Ovary (tissue), 9 donors: ENCODE results near the gene GPLD1. TPM values are rescaled to one million over a fixed set of nuclear protein-coding genes. Genes with fewer than 3 reads are reported as not detected.

Experiments
- DNase-seq, 5 donors: peaks; one replicate each; pipeline ENCODE4 v3.0.0-alpha.2; 2019 to 2020
- H3K27ac ChIP-seq, 2 donors: fragments of 200-600 bp; one replicate each; pipeline versions ENCODE4 v1.5.1 to v1.8.0; 2019 to 2022
- H3K27me3 ChIP-seq: fragments of 200-600 bp; one replicate; pipeline ENCODE4 v1.8.0; 2022
- H3K36me3 ChIP-seq: fragments of 200-600 bp; sonication (generic); one replicate; pipeline ENCODE4 v1.5.1; 2019
- H3K4me1 ChIP-seq: one replicate; pipeline ENCODE4 v1.8.1; 2013; ENCODE audit warnings: mild to moderate bottlenecking, moderate library complexity; ENCODE audit not compliant: insufficient read depth
- H3K4me3 ChIP-seq: fragments of 200-600 bp; sonication (generic); one replicate; pipeline ENCODE4 v1.5.1; 2017
- H3K9me3 ChIP-seq, 2 donors: fragments of 200-600 bp in 1 of 2; sonication (generic) in 1 of 2; one replicate each; pipeline versions ENCODE4 v1.5.1 to v1.8.1; 2013 to 2019; ENCODE audit warnings: mild to moderate bottlenecking in 1 of 2, moderate library complexity in 1 of 2
- EP300 ChIP-seq: sonication (generic); formaldehyde crosslinking; IDR thresholded peaks from one replicate; pipeline ENCODE4 v1.6.1; 2017; ENCODE audit warnings: antibody characterized with exemption
- POLR2A ChIP-seq: fragments of 450-650 bp; IDR thresholded peaks from one replicate; pipeline ENCODE4 v1.6.1; 2017; ENCODE audit warnings: antibody characterized with exemption, mild to moderate bottlenecking, moderate library complexity
- WGBS, 3 donors: extraction: QIAGEN DNeasy Blood & Tissue Kit in 1 of 3; methylation state at CpG; one replicate each; pipeline versions ENCODE4 v1.1.5 to v1.1.7; 2013 to 2017; 5-methylcytosine and 5-hydroxymethylcytosine counted together
- intact Hi-C, 4 donors: fragments of 100-400 bp; cut with DNase I; formaldehyde crosslinking; loops; one replicate each; pipeline versions ENCODE4 v1.11.0 to v1.15.1; 2022 to 2023
- polyA plus RNA-seq, 2 donors: library from polyadenylated mRNA; stranded (reverse); fragments of 200-250 nt in 1 of 2; fragments of 350-450 nt in 1 of 2; fragmentation: Illumina TruSeq in 1 of 2; extraction: RNeasy Lipid Tissue Mini Kit (QIAGEN cat#74804) in 1 of 2; gene quantifications; one replicate each; pipeline ENCODE4 v1.2.3, GENCODE V29; 2013 to 2014
- total RNA-seq, 7 donors: library from RNA; depleted of rRNA in 2 of 7; stranded (reverse); fragments of >200 nt in 2 of 7; fragmentation: NEBNext Ultra II Directional in 3 of 7; extraction: Animal tissue kit (Norgen Biotek cat#: 25700) in 3 of 7; gene quantifications; one replicate each; pipeline versions ENCODE4 v1.1.0 to v1.2.4, GENCODE V29; 2016 to 2023
- TF ChIP-seq, protein P1 (sequence below), 3 donors: fragments of 450-650 bp in 2 of 3; fragments of 200-600 bp in 1 of 3; IDR thresholded peaks; one replicate each; pipeline versions ENCODE4 v1.5.1 to v1.8.0; 2016 to 2022; ENCODE audit warnings: antibody characterized with exemption in 3 of 3, mild to moderate bottlenecking in 1 of 3
- donor health status: DM: no; HTN: no; CAD: no; lungs with moderate emphysema.
- donor health status: DM: no; HTN: no; CAD: no.
- donor health status: Bipolar disorder and iron deficiency.
- donor health status: DM: yes; HTN: yes; CAD: no.
- donor health status: DM: no; HTN: no; CAD: no.
- donor health status: DM: yes; HTN: yes; CAD: no.

Gene GPLD1
- total and polyA plus RNA-seq, 9 donors, result 1.2 to 3.3 (median 2.6) TPM

DNA sequence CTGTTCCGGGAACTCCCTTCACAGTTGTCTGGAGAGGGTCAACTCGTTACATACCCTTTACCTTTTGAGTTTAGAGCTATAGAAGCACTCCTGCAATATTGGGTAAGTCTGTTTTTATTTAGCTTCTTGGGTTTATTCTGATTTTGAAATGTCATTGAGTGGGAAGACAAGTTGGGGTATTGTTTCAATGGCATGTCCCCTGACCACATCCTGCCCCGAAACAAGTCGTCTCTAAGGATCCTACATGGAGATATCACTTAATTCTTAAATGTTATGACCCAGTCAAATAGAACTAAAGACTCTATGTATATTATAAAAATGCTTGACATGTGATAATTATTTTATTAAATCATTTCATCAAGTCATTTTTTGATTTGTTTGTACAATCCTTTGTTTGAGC, 77.1 kb downstream of the GPLD1 start:
- H3K27ac ChIP-seq, result no peak overlapping the region
- no peak overlapping the region for H3K4me3 ChIP-seq
- whole genome bisulfite sequencing, 3 donors, result 95 to 96% (median 95%) methylated on average over 4 of the region's 4 CpGs
- H3K4me1 ChIP-seq, result no peaks in the 10 kb centered on the region
- H3K9me3 ChIP-seq, result no peaks in the 10 kb centered on the region
- no peak for DNase-seq
- H3K27me3 ChIP-seq, result no peaks in the 10 kb centered on the region
- TF ChIP-seq POLR2A (no peak), EP300 (no peak)
- TF ChIP-seq, protein P1, sequence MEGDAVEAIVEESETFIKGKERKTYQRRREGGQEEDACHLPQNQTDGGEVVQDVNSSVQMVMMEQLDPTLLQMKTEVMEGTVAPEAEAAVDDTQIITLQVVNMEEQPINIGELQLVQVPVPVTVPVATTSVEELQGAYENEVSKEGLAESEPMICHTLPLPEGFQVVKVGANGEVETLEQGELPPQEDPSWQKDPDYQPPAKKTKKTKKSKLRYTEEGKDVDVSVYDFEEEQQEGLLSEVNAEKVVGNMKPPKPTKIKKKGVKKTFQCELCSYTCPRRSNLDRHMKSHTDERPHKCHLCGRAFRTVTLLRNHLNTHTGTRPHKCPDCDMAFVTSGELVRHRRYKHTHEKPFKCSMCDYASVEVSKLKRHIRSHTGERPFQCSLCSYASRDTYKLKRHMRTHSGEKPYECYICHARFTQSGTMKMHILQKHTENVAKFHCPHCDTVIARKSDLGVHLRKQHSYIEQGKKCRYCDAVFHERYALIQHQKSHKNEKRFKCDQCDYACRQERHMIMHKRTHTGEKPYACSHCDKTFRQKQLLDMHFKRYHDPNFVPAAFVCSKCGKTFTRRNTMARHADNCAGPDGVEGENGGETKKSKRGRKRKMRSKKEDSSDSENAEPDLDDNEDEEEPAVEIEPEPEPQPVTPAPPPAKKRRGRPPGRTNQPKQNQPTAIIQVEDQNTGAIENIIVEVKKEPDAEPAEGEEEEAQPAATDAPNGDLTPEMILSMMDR (IDR thresholded peaks at IDR 0.05), result no peak
- intact Hi-C loops, result no loop called here
- H3K36me3 ChIP-seq, result no peaks in the 10 kb centered on the region

DNA sequence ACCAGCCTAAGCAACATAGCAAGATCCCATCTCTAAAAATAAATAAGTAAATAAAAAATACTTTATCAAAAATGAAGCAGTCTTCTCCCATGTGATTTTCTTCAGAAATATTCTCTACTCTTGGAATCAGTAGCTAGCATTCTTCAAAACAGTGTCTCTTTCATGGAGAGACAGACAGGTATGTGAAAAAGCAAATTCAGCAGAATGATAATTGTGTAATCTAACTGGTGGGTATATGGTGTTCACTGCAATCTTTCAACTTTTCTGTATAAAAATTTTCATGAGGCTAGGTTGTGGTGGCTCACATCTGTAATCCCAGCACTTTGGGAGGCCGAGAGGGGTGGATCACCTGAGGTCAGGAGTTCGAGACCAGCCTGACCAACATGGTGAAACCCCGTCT, 78.8 kb downstream of the GPLD1 start:
- WGBS, 3 donors, result 91 to 98% (median 97%) methylated on average over 3 of the region's 3 CpGs
- TF ChIP-seq POLR2A (no peak), EP300 (no peak)
- Histone ChIP-seq H3K9me3 (no peaks in the 10 kb centered on the region), H3K36me3 (no peaks in the 10 kb centered on the region), H3K4me1 (no peaks in the 10 kb centered on the region), H3K27ac (no peak overlapping the region), H3K4me3 (no peak overlapping the region), H3K27me3 (no peaks in the 10 kb centered on the region)
- intact Hi-C loops, result no loop called here
- DNase-seq, result no peak

DNA sequence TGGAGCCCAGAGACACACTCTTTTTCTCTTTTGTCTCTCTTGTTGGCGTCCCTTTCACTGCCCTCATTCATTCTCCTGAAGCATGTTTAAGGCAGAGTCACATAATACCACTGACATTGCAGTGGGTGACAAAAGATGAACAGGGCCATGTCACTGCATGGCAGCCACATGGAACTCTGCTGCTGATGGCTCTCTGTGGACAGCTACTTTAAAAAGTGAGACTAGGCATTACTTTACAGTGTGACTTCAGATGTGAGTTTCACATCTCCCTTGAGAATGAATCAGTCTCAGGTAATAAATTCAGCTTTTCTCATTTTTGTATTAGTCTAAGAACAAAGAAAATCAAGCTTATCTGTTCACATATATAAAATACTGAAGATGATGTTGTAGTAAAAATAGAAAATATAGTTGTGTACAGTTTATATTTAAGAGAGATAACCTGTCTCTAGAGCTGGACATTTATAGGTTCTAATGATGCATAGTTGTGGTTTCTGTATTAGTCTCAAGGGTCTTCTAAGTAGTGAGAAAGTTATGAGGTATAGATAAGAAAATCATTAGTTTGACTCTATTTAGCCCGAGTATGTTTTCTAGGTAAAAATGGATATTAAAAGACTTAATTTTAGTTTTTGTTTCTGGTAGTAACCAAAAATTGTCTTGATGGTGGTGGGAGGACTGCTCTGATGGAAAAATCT, 80.5 kb downstream of the GPLD1 start:
- Histone ChIP-seq H3K36me3 (no peaks in the 10 kb centered on the region), H3K4me1 (peaks cover 2% of the 10 kb centered on the region), H3K27me3 (no peaks in the 10 kb centered on the region), H3K27ac (no peak overlapping the region), H3K9me3 (no peaks in the 10 kb centered on the region), H3K4me3 (no peak overlapping the region)
- TF ChIP-seq EP300 (no peak), POLR2A (no peak)
- TF ChIP-seq, protein P1 (IDR thresholded peaks at IDR 0.05), result no peak
- DNase-seq, result no peak
- intact Hi-C loops, result no loop called here
- 68 to 76% (median 75%) methylated on average over 2 of the region's 2 CpGs for WGBS, 3 donors

DNA sequence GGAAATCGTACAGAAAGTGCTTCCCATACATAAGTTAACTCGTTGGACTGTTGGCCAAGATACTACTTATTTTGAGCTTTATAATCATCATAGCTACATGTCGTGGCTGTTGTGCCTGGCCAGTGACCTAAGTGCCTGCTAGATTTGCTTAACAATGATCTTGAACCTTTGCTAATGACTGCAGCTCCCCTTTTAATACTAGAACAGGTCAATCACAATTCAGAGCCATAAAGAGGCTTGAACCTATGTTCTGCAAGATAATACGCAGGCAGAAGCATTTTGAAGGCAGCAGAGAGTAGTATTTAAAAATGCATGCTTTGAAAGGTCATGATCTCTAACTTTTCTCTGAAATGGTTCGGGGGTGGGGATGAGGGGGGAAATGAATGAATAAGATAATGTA, 84.1 kb downstream of the GPLD1 start:
- no peak overlapping the region for H3K4me3 ChIP-seq
- intact Hi-C loops, result no loop called here
- TF ChIP-seq POLR2A (no peak), EP300 (no peak)
- TF ChIP-seq, protein P1 (IDR thresholded peaks at IDR 0.05), result no peak
- DNase-seq, result no peak
- no peaks in the 10 kb centered on the region for H3K9me3 ChIP-seq
- no peaks in the 10 kb centered on the region for H3K27me3 ChIP-seq
- no peaks in the 10 kb centered on the region for H3K36me3 ChIP-seq
- 75 to 88% (median 87%) methylated on average over 5 of the region's 5 CpGs for WGBS, 3 donors
- H3K27ac ChIP-seq, result no peak overlapping the region
- H3K4me1 ChIP-seq, result peaks cover 5% of the 10 kb centered on the region

- Histone ChIP-seq H3K9me3 (no peaks in the 10 kb centered on the region), H3K27ac (peak overlapping the region; percentile 49 to 70), H3K27me3 (no peaks in the 10 kb centered on the region), H3K36me3 (no peaks in the 10 kb centered on the region), H3K4me3 (peak overlapping the region; percentile 50), H3K4me1 (peaks cover 5% of the 10 kb centered on the region)
- TF ChIP-seq POLR2A (no peak), EP300 (no peak)
- TF ChIP-seq, protein P1 (IDR thresholded peaks at IDR 0.05), result no peak
- DNase-seq, result no peak
- intact Hi-C loops, result no loop called here
- WGBS, 3 donors, result 2 to 6% (median 3%) methylated on average over 12 of the region's 12 CpGs
Observed at GRCh38 chr6:24403501-24403824, 85.9 kb downstream of the GPLD1 start.
